GM18870 (cell line): ENCODE data around the gene SYT5.
A peak's percentile ranks its signal among the peaks of the same experiment; 100 is the strongest.
"Not testable (repeated sequence)": the region's sequence is repeated elsewhere in the genome, so short reads cannot be mapped to it uniquely, and the experiment has no call there.

Experiments used
- ATAC-seq: cut with Tn5 transposase; IDR thresholded peaks from one replicate; pipeline ENCODE4 v1.9.1; 2021; ENCODE audit warnings: moderate library complexity; ENCODE audit not compliant: unreplicated experiment

Gene SYT5

GRCh38 chr19:55172318-55172717 is 7.8 kb downstream of the SYT5 start:
- ATAC-seq, result not testable (repeated sequence)

- ATAC-seq, result no peak
Observed at GRCh38 chr19:55171440-55171839, 8.6 kb downstream of the SYT5 start.

DNA sequence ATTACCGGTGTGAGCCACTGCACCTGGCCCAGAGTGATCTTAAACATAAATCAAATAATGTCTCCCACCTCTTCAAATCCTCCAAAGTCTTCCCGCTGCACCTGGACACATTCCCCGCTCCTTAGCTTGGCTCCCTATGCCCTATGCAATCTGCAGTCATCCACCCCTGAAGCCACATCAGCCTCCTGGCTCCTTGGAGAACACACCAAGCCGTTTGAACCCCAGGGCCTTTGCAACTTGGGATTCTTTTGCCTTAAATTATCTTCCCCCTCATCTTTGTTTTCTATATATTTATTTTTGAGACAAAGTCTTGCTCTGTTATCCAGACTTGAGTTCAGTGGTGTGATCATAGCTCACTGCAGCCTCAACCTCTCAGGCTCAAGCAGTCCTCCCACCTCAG is 11.0 kb downstream of the SYT5 start:
- ATAC-seq, result no peak

- peak; percentile 58 for ATAC-seq
Observed at GRCh38 chr19:55166530-55167268, 13.4 kb downstream of the SYT5 start, which contains the start of gene DNAAF3. Gene DNAAF3 (minus strand): TSS chr19:55166613. CDS start chr19:55166413, 200 bp downstream.

DNA sequence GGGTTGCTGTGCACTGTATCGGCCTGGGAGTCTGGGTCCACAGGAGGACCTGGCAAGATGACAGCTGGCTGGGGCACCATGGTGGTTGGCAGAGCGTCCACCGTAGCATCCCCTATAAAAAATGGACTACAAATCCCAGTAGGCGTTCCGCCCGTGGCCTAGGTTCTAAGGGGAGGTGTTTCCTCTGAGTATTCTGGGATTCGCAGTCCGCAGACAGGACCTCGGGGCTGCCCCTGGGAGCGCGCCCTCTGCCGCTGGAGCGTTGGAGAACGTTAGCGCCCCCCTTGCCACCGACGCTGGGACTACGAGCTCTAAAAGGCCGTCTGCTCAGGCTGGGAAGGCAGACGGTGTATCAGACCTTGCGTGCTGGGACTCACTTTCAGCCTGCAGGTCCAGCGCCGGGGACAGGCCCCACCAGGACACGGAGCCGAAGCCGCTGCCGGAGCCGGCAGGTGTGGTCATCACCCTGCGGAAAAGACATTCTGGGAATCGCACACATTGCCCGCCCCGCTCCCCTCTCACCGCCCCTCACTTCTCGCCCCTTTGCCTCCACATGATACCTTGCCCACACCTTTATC is 14.0 kb downstream of the SYT5 start:
- no peak for ATAC-seq

DNA sequence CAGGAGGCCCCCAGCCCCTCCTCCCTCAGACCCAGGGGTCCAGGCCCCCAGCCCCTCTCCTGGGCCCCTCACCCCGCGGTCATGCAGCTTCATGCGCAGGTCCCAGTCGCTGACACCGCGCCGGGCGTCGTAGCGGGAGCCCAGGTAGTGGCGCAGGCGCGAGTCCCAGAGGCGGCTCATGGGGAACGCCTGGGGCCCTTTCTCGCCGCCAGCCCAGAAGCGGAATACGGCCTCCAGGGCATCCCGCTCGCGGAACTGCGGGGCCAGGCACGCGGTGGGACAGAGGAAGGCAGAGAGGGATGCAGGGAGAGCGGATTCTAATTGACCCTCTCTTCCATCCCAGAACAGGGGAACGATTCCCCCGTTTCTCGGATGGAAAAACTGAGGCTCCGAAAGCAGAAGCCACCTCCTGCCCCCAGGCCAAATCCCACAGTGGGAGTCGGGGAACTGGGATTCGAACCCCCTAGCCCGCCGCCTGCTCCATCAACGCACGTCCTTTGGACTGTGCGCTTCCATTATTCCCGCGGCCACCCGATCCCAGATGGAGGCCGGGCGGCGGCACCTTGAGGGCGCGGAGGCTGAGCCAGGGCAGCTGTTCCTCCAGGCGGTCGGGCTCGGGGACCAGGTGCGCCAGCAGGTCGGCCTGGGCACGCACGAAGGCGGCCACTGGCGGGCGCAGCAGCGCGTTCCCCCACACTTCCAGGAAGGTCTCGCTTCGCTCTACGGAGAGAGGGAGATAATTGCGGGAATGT is 18.3 kb downstream of the SYT5 start:
- no peak for ATAC-seq

DNA sequence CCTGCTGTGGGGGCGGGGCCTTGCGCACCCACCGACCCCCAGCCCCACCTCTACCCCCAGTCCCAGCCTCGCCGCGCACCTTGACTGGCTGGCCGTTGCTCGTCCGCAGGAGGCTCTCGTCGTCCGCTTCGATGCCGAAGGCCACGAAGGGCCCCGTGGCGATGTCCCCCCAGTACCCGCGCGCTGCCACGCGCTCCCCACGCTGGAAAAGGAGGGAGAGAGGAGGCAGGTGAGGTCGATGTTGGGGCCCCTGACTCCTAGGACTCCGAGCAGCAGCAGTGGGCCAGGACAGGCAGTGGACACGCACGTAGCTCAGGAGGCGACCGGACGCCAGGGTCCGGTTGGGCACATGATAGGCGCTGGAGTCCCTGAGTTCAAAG is 19.1 kb downstream of the SYT5 start:
- ATAC-seq, result no peak

DNA sequence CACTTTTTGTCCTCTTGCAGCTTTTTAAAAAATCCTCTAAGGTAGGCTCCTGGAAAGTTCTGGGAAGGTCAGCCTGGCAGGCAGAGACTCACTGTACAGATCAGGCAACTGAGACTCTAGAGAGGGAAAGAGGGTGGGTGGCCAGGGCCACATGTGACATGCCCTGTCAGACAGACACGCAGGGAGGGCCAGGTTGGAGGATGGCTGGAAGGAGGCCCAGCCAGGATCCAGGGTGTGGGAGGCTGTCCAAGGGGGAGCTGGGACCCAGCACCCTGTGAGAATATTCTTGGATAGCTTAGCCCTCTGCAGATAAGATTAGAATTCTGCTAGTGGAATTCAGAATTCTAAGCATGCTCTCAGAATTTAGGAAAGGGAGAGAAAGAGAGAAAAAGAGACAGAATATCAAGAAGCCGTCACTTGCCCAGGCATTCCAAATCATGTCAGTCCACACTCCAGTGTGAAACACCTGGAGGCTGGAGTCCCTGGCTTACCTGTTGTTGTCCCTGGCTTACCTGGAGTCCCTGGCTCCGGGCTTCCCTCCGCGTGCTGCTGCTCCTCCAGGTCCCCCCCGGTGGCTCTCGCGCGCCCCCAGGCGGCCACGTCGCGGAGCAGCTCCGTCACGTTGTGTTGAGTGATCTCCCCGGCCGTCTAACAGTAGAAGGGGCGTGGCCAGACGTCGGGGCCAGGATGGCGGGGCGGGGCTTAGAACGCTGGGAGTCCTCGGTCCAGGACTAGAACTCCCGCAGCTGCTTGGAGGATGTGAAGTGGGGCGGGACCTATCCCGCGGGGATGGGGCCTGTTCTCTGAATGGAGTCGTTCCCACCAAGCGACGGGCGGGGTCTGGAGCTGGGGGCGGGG is 19.7 kb downstream of the SYT5 start:
- ATAC-seq, result no peak

GRCh38 chr19:55158848-55159749 is 21.0 kb downstream of the SYT5 start:
- ATAC-seq, result no peak

GRCh38 chr19:55158423-55158822 is 21.7 kb downstream of the SYT5 start:
- ATAC-seq, result no peak

DNA sequence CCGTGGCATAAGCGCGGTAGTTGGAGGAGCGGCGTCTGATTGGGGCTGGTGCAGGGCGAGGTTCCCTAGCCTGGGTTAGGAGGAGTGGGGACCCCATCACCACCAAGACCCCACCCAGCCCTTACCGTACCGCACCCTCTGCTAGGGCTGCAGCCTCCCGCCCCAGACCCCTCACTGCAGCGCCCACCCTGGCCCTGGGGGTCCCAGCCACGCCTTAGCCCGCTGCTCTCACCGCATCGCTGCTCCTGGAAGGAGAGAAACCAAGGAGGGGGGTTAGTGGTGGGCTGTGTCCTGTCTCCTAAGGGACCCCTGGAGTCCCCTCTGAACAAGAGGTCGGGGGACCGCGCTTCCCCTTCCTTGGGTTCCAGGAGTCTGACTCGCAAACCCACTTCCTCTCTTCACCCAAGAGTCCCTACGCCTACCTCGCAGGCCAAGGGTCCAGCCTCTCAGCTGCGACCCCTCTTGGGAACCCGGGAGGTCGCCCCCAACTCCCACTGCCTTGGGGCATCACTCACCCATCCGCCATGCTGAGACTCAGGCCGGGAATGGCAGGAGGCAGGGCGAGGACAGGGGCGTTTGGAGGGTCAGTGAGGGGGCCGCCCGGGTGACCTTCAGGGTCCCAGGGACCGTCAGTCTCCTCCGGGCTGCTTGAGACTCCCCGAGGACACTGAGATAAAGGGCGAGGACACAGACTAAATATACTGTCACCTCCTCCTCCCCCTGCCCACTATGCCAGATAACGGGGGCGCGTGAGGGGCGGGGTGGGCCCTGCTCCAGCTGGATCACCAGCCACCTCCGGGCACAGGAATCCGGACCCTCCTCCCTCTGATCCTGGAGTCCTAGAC is 22.8 kb downstream of the SYT5 start, which contains the start of gene TNNI3:
TNNI3 (minus strand) TSS at position 669 of the 845 bp plus-strand sequence; CDS start at position 526, 143 bp downstream.
- ATAC-seq, result no peak

DNA sequence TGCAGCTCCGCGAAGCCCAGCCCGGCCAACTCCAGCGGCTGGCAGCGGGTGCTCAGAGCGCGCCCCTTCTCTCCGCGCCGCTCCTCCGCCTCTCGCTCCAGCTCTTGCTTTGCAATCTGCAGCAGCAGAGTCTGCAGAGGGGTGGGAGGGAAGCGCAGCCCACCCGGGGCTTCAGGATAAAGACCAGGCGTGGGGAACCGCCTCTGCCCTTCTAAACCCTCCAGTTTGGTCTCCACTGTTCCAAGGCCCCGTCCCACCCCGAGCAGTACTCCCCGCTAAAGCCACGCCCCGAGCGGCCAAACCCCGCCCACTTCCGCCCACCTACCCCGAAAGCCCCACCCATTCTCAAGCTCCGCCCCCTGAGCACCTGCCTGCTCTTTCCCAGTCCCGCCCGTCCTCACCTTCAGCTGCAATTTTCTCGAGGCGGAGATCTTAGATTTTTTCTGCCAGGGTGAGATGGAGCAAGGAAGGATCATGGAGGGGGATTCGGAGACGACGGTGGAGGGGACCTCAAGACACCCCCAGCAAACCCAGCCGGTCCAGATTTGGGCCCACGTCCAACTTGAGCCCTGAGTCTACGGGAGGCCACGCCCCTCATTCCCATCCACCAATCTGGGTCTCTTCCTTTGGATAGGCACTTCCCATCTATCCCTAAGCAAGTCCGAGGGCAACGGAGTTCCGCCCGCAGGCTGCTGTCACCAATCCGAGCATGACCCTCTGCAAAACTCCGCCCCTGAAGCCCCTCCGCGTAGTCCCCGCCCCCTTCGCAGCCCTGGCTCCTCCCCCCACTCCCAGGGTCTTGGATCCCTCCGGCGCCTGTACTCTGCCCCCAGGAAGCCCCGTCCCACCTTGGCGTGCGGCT is 23.7 kb downstream of the SYT5 start:
- no peak for ATAC-seq

DNA sequence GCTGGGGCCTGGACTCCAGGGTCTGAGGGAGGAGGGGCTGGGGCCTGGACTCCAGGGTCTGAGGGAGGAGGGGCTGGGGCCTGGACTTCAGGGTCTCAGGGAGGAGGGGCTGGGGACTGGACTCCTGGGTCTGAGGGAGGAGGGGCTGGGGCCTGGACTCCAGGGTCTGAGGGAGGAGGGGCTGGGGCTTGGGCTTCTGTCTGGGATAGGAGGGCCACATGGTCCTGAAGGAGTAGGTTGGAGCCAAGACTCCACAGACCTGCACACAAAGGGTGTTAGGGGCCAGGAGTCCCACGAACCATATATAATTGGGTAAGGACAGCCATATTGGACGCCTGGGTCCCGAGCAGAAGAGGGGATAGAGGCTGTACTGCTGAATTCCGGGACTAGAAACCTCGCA is 24.3 kb downstream of the SYT5 start:
- ATAC-seq, result not testable (repeated sequence)

GRCh38 chr19:55153652-55154264 is 26.3 kb downstream of the SYT5 start:
- no peak for ATAC-seq

DNA sequence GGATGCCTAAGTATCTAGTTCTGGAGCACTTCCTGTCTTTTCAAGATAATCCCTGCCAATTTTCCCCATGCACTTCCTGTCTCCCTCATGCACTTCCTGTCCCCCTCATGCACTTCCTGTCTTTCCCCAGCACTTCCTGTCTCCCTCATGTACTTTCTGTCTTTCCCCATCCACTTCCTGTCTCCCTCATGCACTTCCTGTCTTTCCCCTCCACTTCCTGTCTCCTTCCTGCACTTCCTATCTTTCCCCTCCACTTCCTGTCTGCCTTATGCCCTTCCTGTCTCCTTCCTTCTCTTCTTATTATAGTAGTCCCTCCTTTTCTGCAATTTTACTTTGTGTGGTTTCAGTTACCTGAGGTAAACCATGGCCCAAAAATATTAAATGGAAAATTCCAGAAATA is 28.1 kb downstream of the SYT5 start:
- ATAC-seq, result no peak

GRCh38 chr19:55149078-55150003 is 30.7 kb downstream of the SYT5 start, which contains the start of gene TNNT1:
Gene TNNT1 (minus strand): TSS chr19:55149206. CDS start chr19:55147157, 2,049 bp downstream.
- no peak for ATAC-seq
